Urinary bladder (tissue), 4 donors: ENCODE data around the gene LDLRAD4. TPM values are rescaled to one million over a fixed set of nuclear protein-coding genes. Genes with fewer than 3 reads are reported as not detected.

Experiments used
- DNase-seq: peaks from one replicate; pipeline ENCODE4 v3.0.0-alpha.2; 2015; ENCODE audit errors: extremely low spot score
- H3K27ac ChIP-seq: one replicate; pipeline ENCODE4 v1.5.1; 2013; ENCODE audit warnings: low read depth, mild to moderate bottlenecking, moderate library complexity
- H3K36me3 ChIP-seq: one replicate; pipeline ENCODE4 v1.6.1; 2013; ENCODE audit warnings: mild to moderate bottlenecking, moderate library complexity; ENCODE audit not compliant: insufficient read depth
- H3K4me1 ChIP-seq: one replicate; pipeline ENCODE4 v1.6.1; 2013; ENCODE audit warnings: mild to moderate bottlenecking, moderate library complexity; ENCODE audit not compliant: insufficient read depth
- H3K4me3 ChIP-seq: one replicate; pipeline ENCODE4 v1.5.1; 2013; ENCODE audit warnings: low read depth, low read length
- WGBS: extraction: QIAGEN DNeasy Blood & Tissue Kit; methylation state at CpG from one replicate; pipeline ENCODE4 v1.1.7; 2013; 5-methylcytosine and 5-hydroxymethylcytosine counted together
- polyA plus RNA-seq: library from polyadenylated mRNA; stranded (reverse); fragments of 200-250 nt; gene quantifications from one replicate; pipeline ENCODE4 v1.2.3, GENCODE V29; 2013
- total RNA-seq: library from RNA; depleted of rRNA; stranded (reverse); fragments of >200 nt; gene quantifications from one replicate; pipeline ENCODE4 v1.2.3, GENCODE V29; 2014
- donor health status: healthy with polysubstance abuse.
- donor health status: healthy.

LDLRAD4 gene
- total and polyA plus RNA-seq, 2 donors, result 13.8 to 52.3 TPM

DNA sequence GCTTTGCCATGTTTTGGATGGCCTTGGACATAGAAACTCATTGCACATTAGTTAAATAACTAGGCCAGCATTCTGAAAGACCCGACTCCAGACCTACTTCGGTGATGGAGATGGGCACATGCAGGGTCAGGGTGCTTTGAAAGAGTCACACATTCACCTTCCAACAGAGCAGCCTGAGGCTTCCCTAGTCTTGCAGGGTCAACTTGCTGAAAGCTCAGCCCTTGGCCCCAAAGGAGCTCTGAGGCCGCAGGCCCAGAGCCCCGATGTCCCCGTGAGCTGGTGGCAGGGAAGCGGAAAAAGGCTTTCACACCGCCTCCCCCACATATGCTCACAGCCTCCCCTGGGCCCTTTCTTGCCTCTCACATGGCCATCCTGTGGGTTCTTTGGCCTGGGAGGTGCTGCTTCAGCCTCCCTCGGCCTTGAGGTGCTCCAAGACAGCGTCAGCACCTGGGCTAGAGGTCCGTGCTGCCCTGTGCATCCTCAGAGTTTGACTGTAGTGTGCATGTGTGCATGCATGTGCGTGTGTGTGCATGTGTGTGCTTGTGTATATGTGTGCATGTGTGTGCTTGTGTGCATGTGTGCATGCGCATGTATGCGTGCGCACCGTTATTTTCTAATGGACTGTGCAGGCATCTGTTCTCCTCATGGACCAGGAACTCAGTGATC is 21.6 kb downstream of the LDLRAD4 start:
- Histone ChIP-seq H3K36me3 (no peaks in the 10 kb centered on the region), H3K27ac (no peak overlapping the region), H3K4me1 (no peaks in the 10 kb centered on the region), H3K4me3 (no peak overlapping the region)
- 97% methylated on average over 15 of the region's 15 CpGs for WGBS
- DNase-seq, result no peak

DNA sequence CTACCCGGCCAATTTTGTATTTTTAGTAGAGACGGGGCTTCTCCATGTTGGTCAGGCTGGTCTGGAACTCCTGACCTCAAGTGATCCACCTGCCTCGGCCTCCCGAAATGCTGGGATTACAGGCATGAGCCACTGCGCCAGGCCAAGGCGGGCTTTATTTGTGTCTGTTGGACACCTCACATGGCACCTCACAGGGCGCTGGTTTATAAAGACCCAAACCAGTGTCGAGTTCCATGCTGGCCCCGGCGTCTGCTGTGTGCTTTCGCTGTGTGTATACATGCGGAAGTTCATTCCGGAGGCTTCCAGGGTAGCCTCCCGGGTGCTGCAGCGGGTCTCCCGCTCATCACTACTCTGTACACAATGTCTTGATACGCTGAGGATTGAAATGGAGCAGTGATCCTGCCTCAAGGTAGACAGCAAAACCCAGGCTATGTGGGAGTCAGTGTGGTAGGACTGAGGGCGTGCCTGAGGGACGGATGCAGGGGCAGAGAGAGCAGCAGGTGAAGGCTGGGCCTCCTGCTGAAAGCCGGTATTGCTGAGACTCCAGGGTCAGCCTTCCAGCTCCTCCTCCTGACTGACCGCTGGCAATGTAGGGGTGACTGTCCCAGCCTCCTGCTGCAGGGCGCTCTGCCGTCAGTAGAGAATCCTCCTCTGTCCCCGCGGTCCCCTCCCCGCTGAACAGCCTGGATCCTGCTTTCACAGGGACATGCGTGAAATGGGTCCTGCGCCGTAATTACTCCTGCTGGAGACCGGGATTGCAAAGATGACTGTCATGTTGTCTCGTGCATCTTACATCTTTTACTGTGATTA is 22.7 kb downstream of the LDLRAD4 start:
- WGBS, result 96% methylated on average over 31 of the region's 31 CpGs
- H3K4me3 ChIP-seq, result no peak overlapping the region
- no peak for DNase-seq

DNA sequence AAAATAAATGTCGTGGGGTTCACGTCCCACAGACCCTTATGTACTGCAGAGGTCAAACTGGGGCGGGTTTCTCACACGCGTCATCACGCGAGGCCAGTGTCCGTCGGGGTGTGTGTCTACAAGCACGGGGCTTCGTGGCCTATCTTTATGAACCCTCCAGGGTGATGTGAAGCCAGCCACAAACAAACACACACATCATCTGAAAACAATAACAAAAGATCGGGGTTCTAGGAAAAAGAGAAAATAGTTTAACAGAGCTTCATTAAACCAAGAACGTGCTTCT is 23.3 kb downstream of the LDLRAD4 start:
- DNase-seq, result no peak
- Histone ChIP-seq H3K27ac (no peak overlapping the region), H3K4me3 (no peak overlapping the region), H3K4me1 (no peaks in the 10 kb centered on the region), H3K36me3 (no peaks in the 10 kb centered on the region)
- 94% methylated on average over 13 of the region's 13 CpGs for WGBS

More for the DNA sequence above, 22.7 kb downstream of the LDLRAD4 start:
- Histone ChIP-seq H3K36me3 (no peaks in the 10 kb centered on the region), H3K27ac (no peak overlapping the region), H3K4me1 (no peaks in the 10 kb centered on the region)

- H3K4me1 ChIP-seq, result no peaks in the 10 kb centered on the region
- H3K36me3 ChIP-seq, result no peaks in the 10 kb centered on the region
- no peak overlapping the region for H3K27ac ChIP-seq
- no peak overlapping the region for H3K4me3 ChIP-seq
- WGBS, result 92% methylated on average over 5 of the region's 5 CpGs
- DNase-seq, result no peak
Measured at GRCh38 chr18:13242797-13243196, 24.2 kb downstream of the LDLRAD4 start.

- Histone ChIP-seq H3K36me3 (no peaks in the 10 kb centered on the region), H3K4me1 (no peaks in the 10 kb centered on the region), H3K4me3 (no peak overlapping the region), H3K27ac (no peak overlapping the region)
- DNase-seq, result no peak
- over 99% methylated on average over 9 of the region's 9 CpGs for WGBS
Measured at GRCh38 chr18:13243363-13243762, 24.8 kb downstream of the LDLRAD4 start.

- WGBS, result 38% methylated on average over 1 of the region's 1 CpG
- no peak for DNase-seq
Measured at GRCh38 chr18:13244135-13244534, 25.6 kb downstream of the LDLRAD4 start.

DNA sequence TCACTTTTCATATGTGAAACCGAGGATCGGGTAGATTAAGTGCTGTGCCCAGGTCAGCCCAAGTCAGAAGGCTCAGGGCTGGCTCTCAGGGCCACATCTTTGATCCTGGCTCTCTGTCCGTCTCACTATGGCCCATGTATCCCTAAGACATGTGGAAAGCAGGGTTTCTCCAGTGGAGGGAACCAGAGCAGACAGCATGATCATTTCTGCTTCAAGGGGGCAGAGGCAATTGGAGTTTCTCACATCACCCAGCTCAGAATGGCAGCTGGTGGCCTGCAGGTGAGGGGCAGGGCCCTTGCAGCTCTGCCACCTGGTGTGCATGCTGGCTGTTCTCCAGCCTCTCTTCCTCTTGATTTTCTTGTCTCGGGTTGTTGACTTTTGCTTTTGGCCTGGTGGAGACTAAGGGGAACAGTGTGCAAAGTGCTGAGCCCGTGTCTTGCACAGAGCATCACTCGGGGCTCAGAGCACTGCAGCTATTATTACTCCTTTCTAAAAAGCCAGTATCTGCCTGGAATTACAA is 27.0 kb downstream of the LDLRAD4 start:
- no peak overlapping the region for H3K4me3 ChIP-seq
- no peak overlapping the region for H3K27ac ChIP-seq
- no peaks in the 10 kb centered on the region for H3K4me1 ChIP-seq
- H3K36me3 ChIP-seq, result no peaks in the 10 kb centered on the region
- 90% methylated on average over 6 of the region's 6 CpGs for WGBS
- DNase-seq, result no peak

More at GRCh38 chr18:13244135-13244534, 25.6 kb downstream of the LDLRAD4 start:
- H3K4me3 ChIP-seq, result no peak overlapping the region
- no peaks in the 10 kb centered on the region for H3K36me3 ChIP-seq
- no peak overlapping the region for H3K27ac ChIP-seq
- no peaks in the 10 kb centered on the region for H3K4me1 ChIP-seq

DNA sequence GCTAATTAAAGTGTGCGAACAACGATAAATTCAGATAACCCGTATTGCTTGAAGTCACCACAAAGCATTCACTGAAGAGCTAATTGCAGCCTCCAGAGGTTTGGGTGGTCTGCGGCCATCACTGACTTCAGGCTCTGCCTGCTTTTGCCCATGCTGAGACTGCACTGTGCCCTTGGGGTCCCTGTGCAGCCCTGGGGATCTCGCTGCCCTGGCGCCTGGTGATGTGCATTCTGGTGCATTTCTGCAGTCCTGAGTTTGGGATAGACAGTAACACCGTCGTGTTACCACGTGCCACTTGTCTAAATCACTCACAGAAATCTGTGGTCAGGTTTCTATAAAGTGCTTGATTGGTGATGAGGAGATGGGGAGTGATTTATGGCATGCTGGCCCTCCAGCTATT is 27.6 kb downstream of the LDLRAD4 start:
- Histone ChIP-seq H3K27ac (no peak overlapping the region), H3K4me1 (no peaks in the 10 kb centered on the region), H3K36me3 (no peaks in the 10 kb centered on the region), H3K4me3 (no peak overlapping the region)
- no peak for DNase-seq
- WGBS, result 90% methylated on average over 9 of the region's 9 CpGs

- Histone ChIP-seq H3K4me1 (no peaks in the 10 kb centered on the region), H3K27ac (no peak overlapping the region), H3K36me3 (no peaks in the 10 kb centered on the region), H3K4me3 (no peak overlapping the region)
- WGBS, result 91% methylated on average over 3 of the region's 3 CpGs
- DNase-seq, result no peak
Measured at GRCh38 chr18:13246591-13246990, 28.0 kb downstream of the LDLRAD4 start.

GRCh38 chr18:13247506-13247905 is 28.9 kb downstream of the LDLRAD4 start:
- no peak overlapping the region for H3K27ac ChIP-seq
- 97% methylated on average over 14 of the region's 14 CpGs for WGBS
- H3K36me3 ChIP-seq, result no peaks in the 10 kb centered on the region
- H3K4me1 ChIP-seq, result no peaks in the 10 kb centered on the region
- DNase-seq, result no peak
- no peak overlapping the region for H3K4me3 ChIP-seq

DNA sequence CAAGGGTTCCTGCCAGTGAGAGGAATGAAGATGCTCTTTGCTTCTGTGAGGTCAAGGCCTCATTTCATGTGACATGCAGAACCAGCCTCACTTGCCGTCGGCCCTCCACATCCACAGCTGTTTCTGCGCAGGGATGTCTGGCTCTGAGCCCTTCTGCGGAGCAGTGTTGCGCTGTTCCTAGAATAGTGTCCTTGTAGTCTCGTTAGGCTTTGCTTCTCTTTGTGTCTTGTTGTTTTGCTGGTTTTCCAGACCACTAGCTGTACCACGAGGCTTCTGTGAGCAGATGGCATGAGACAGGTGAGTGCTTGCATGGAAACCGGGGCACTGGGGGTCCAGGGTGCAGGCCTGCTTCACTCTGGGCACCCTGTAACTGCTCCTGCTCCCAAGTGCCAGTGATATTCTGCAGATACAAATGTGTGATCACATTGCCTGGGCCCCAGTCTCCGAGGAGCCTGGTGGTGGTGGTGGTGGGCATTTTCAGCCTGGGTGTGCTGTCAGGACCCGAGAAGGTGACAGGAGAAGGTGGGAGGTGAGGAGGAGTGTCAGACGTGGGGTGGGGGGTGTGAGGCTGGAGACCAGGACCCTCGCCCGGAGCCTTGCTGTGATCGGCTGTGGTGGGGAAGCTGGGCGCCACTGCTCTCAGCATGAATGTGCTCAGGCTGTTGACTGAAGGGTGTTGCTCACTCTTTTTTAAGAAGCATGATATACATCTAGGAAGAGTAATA is 34.3 kb downstream of the LDLRAD4 start:
- H3K36me3 ChIP-seq, result no peaks in the 10 kb centered on the region
- DNase-seq, result no peak
- WGBS, result 90% methylated on average over 15 of the region's 15 CpGs
- no peak overlapping the region for H3K4me3 ChIP-seq
- no peak overlapping the region for H3K27ac ChIP-seq
- H3K4me1 ChIP-seq, result no peaks in the 10 kb centered on the region

DNA sequence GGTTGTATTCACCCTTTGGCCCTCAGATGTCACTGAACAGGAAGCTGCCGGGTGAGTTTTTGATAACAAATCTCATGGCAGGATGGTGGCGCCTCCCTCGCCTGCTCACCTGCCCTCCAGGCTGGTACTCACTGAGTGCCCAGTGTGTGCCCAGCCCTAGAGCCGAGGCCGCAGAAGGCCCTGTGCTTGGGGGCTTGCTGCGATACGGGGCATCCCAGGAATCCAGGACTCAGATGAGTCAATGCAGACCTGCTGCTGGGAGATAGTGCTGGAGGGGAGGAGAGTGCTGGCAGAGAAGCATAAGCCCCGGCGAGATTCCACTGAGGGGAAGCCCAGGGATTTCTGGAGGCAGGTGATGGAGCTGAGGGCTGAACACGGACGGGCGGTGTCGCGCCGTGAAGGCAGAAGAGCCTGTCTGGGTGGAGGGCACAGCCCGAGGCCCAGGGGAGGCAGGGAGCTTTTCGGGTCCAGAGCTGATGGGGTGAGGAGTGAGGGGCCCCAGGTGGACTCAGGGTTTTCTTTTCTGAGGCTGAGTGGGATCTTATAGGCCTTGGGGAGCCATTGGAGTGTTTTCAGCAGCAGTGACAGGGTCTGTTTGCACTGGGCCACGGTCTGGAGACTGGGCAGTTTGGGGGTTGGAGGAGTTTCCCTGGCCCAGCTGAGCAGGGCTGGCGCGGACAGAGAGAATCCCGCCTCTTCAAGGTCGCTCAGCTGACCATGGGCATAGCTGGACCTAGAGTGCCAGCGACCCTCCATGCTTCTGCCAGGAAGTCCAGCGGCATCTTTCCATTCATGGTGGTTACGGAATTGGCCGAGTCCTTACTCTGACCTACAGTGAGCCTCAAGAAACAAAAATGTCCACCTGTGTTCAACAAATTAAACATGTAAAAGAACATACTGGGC is 35.5 kb downstream of the LDLRAD4 start:
- DNase-seq, result no peak
- no peaks in the 10 kb centered on the region for H3K4me1 ChIP-seq
- H3K27ac ChIP-seq, result no peak overlapping the region
- no peak overlapping the region for H3K4me3 ChIP-seq
- 92% methylated on average over 26 of the region's 26 CpGs for WGBS
- H3K36me3 ChIP-seq, result no peaks in the 10 kb centered on the region
